Endothelial cell of umbilical vein (primary cell): ENCODE data around the gene CTIF.

Source experiments
- EZH2 ChIP-seq: IDR thresholded peaks from 2 replicates; pipeline ENCODE4 v1.6.1; 2012; ENCODE audit warnings: borderline replicate concordance, low read depth, mild to moderate bottlenecking, moderate library complexity, low read length, inconsistent platforms; ENCODE audit not compliant: severe bottlenecking
- FOS ChIP-seq: IDR thresholded peaks from 2 replicates; pipeline ENCODE4 v1.6.1; 2011; ENCODE audit warnings: mild to moderate bottlenecking, low read length, moderate library complexity, borderline replicate concordance; ENCODE audit not compliant: insufficient read depth
- JUN ChIP-seq: IDR thresholded peaks from 2 replicates; pipeline ENCODE4 v1.6.1; 2011; ENCODE audit warnings: borderline replicate concordance, low read depth; ENCODE audit not compliant: insufficient read length, insufficient read depth
- MYC ChIP-seq: IDR thresholded peaks from one replicate; pipeline ENCODE4 v1.6.1; 2011; ENCODE audit warnings: mild to moderate bottlenecking, low read depth, low read length
- POLR2A ChIP-seq: IDR thresholded peaks from 2 replicates; pipeline ENCODE4 v1.6.1; 2012; ENCODE audit warnings: low read depth, mild to moderate bottlenecking, control low read depth, low read length
- POLR2AphosphoS5 ChIP-seq: IDR thresholded peaks from 2 replicates; pipeline ENCODE4 v1.6.1; 2012; ENCODE audit warnings: low read depth, mild to moderate bottlenecking, control low read depth, low read length, moderate library complexity; ENCODE audit not compliant: insufficient read depth
- TF ChIP-seq, protein P1 (sequence below), 2 donors: IDR thresholded peaks; 1 replicate in 1 of 2; 2 replicates in 1 of 2; pipeline ENCODE4 v1.5.1; 2011; ENCODE audit warnings: low read length in 2 of 2, mild to moderate bottlenecking in 2 of 2, moderate library complexity in 2 of 2, control low read depth in 1 of 2, inconsistent platforms in 1 of 2, low read depth in 1 of 2; ENCODE audit not compliant: insufficient read depth in 1 of 2; ENCODE audit errors: extremely low read depth in 1 of 2
- TF ChIP-seq, protein P2 (sequence below): IDR thresholded peaks from 2 replicates; pipeline ENCODE4 v1.6.1; 2011; ENCODE audit not compliant: insufficient read depth, insufficient read length

DNA sequence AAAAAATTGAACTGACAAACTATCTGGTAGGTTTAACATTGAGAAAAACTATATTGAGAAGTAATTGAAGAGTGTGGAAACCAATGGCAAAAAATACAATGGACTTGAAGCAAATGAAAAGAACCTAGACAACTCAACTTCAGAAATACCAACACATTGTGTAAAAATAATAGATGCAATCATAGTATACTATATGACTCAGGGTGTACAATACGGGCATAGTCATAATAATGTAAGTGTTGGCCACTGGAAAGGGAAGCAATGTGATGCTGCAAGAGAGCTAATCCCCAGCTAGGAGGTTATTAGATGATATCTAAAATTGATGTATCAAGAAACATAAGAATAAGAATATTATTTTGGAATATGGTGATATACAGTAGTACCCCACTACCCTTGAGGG, 366.7 kb downstream of the CTIF start:
- TF ChIP-seq, protein P1, sequence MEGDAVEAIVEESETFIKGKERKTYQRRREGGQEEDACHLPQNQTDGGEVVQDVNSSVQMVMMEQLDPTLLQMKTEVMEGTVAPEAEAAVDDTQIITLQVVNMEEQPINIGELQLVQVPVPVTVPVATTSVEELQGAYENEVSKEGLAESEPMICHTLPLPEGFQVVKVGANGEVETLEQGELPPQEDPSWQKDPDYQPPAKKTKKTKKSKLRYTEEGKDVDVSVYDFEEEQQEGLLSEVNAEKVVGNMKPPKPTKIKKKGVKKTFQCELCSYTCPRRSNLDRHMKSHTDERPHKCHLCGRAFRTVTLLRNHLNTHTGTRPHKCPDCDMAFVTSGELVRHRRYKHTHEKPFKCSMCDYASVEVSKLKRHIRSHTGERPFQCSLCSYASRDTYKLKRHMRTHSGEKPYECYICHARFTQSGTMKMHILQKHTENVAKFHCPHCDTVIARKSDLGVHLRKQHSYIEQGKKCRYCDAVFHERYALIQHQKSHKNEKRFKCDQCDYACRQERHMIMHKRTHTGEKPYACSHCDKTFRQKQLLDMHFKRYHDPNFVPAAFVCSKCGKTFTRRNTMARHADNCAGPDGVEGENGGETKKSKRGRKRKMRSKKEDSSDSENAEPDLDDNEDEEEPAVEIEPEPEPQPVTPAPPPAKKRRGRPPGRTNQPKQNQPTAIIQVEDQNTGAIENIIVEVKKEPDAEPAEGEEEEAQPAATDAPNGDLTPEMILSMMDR (IDR thresholded peaks at IDR 0.05; ENCODE audit: extremely low read depth in 1 of 2, insufficient read depth in 1 of 2, low read depth in 1 of 2, low read length in 2 of 2) = no peak
- TF ChIP-seq POLR2A (no peak), POLR2AphosphoS5 (no peak), JUN (no peak), EZH2 (no peak), MYC (no peak), FOS (no peak)
- TF ChIP-seq, protein P2, sequence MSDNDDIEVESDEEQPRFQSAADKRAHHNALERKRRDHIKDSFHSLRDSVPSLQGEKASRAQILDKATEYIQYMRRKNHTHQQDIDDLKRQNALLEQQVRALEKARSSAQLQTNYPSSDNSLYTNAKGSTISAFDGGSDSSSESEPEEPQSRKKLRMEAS = no peak
